GM12892 (cell line): ENCODE data around the gene TMEM35B.

ENCODE experiments used
- POLR2A ChIP-seq: IDR thresholded peaks from 2 replicates; pipeline ENCODE4 v1.6.1; 2011; ENCODE audit warnings: low read depth, low read length, control low read depth
- POLR2AphosphoS5 ChIP-seq: IDR thresholded peaks from 2 replicates; pipeline ENCODE4 v1.6.1; 2011; ENCODE audit warnings: low read depth, low read length, control low read depth

DNA sequence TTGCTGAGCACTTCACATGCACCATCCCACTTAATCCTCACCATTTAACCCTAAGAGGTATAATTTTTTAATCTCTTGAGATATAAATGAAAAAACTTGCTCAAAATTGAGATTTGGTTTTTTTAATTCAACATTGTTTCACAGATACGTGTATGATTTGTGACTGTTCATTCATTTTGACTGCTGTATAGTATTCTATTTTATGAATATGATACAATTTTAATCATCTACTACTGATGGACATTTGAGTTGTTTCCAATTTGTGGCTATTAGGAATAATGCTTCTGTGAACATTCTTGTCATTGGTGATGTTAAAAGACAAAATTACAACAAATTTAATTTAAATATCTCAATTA, 47.2 kb upstream of the TMEM35B start:
- no peak for TF ChIP-seq POLR2AphosphoS5
- no peak for TF ChIP-seq POLR2A
